ENCODE measurements around the gene DIDO1.

The DIDO1 gene

GRCh38 chr20:62906209-62906608, 20.1 kb downstream of the DIDO1 start:
- H3K4me3 ChIP-seq (ENCODE audit: low read length) = no peak overlapping the region
- no peak overlapping the region for H3K9ac ChIP-seq (ENCODE audit: low read length)
- peaks cover 64% of the 10 kb centered on the region for H3K36me3 ChIP-seq (ENCODE audit: control insufficient read depth, insufficient read depth, low read length)
- no peaks in the 10 kb centered on the region for H3K27me3 ChIP-seq (ENCODE audit: control insufficient read depth, insufficient read depth, low read length)
- H3K4me1 ChIP-seq (ENCODE audit: control insufficient read depth, insufficient read depth, low read length) = no peaks in the 10 kb centered on the region
- no peak overlapping the region for H3K27ac ChIP-seq (ENCODE audit: low read depth, low read length)

- Histone ChIP-seq H3K9ac (ENCODE audit: low read length) (no peak overlapping the region), H3K27ac (ENCODE audit: low read depth, low read length) (no peak overlapping the region), H3K36me3 (ENCODE audit: control insufficient read depth, insufficient read depth, low read length) (peaks cover 61% of the 10 kb centered on the region), H3K4me1 (ENCODE audit: control insufficient read depth, insufficient read depth, low read length) (peaks cover 2% of the 10 kb centered on the region), H3K4me3 (ENCODE audit: low read length) (no peak overlapping the region), H3K27me3 (ENCODE audit: control insufficient read depth, insufficient read depth, low read length) (no peaks in the 10 kb centered on the region)
Measured at GRCh38 chr20:62905536-62906117, 20.7 kb downstream of the DIDO1 start.

- H3K9ac ChIP-seq (ENCODE audit: low read length) = no peak overlapping the region
- no peak overlapping the region for H3K4me3 ChIP-seq (ENCODE audit: low read length)
- H3K36me3 ChIP-seq (ENCODE audit: control insufficient read depth, insufficient read depth, low read length) = peaks cover 39% of the 10 kb centered on the region
- H3K27ac ChIP-seq (ENCODE audit: low read depth, low read length) = no peak overlapping the region
- no peaks in the 10 kb centered on the region for H3K27me3 ChIP-seq (ENCODE audit: control insufficient read depth, insufficient read depth, low read length)
- peaks cover 14% of the 10 kb centered on the region for H3K4me1 ChIP-seq (ENCODE audit: control insufficient read depth, insufficient read depth, low read length)
Measured at GRCh38 chr20:62902926-62903615, 23.2 kb downstream of the DIDO1 start.

- Histone ChIP-seq H3K27me3 (ENCODE audit: control insufficient read depth, insufficient read depth, low read length) (no peaks in the 10 kb centered on the region), H3K4me3 (ENCODE audit: low read length) (no peak overlapping the region), H3K36me3 (ENCODE audit: control insufficient read depth, insufficient read depth, low read length) (peaks cover 29% of the 10 kb centered on the region), H3K4me1 (ENCODE audit: control insufficient read depth, insufficient read depth, low read length) (peaks cover 17% of the 10 kb centered on the region), H3K9ac (ENCODE audit: low read length) (no peak overlapping the region), H3K27ac (ENCODE audit: low read depth, low read length) (no peak overlapping the region)
Measured at GRCh38 chr20:62901891-62902290, 24.4 kb downstream of the DIDO1 start.

- H3K36me3 ChIP-seq (ENCODE audit: control insufficient read depth, insufficient read depth, low read length) = peaks cover 20% of the 10 kb centered on the region
- H3K4me1 ChIP-seq (ENCODE audit: control insufficient read depth, insufficient read depth, low read length) = peaks cover 17% of the 10 kb centered on the region
- no peak overlapping the region for H3K9ac ChIP-seq (ENCODE audit: low read length)
- no peaks in the 10 kb centered on the region for H3K27me3 ChIP-seq (ENCODE audit: control insufficient read depth, insufficient read depth, low read length)
- no peak overlapping the region for H3K27ac ChIP-seq (ENCODE audit: low read depth, low read length)
- H3K4me3 ChIP-seq (ENCODE audit: low read length) = no peak overlapping the region
Measured at GRCh38 chr20:62900692-62901584, 25.4 kb downstream of the DIDO1 start.

GRCh38 chr20:62900052-62900691, 26.1 kb downstream of the DIDO1 start:
- Histone ChIP-seq H3K27ac (ENCODE audit: low read depth, low read length) (no peak overlapping the region), H3K4me3 (ENCODE audit: low read length) (peak overlapping the region; percentile 30), H3K36me3 (ENCODE audit: control insufficient read depth, insufficient read depth, low read length) (peaks cover 14% of the 10 kb centered on the region)

GRCh38 chr20:62899633-62900051, 26.7 kb downstream of the DIDO1 start:
- Histone ChIP-seq H3K4me1 (ENCODE audit: control insufficient read depth, insufficient read depth, low read length) (peaks cover 17% of the 10 kb centered on the region), H3K4me3 (ENCODE audit: low read length) (peak overlapping the region; percentile 30), H3K36me3 (ENCODE audit: control insufficient read depth, insufficient read depth, low read length) (peaks cover 11% of the 10 kb centered on the region), H3K27me3 (ENCODE audit: control insufficient read depth, insufficient read depth, low read length) (no peaks in the 10 kb centered on the region), H3K9ac (ENCODE audit: low read length) (no peak overlapping the region), H3K27ac (ENCODE audit: low read depth, low read length) (no peak overlapping the region)

More at GRCh38 chr20:62900052-62900691, 26.1 kb downstream of the DIDO1 start:
- no peaks in the 10 kb centered on the region for H3K27me3 ChIP-seq (ENCODE audit: control insufficient read depth, insufficient read depth, low read length)
- peaks cover 17% of the 10 kb centered on the region for H3K4me1 ChIP-seq (ENCODE audit: control insufficient read depth, insufficient read depth, low read length)
- H3K9ac ChIP-seq (ENCODE audit: low read length) = peak overlapping the region; percentile 12

- Histone ChIP-seq H3K27ac (ENCODE audit: low read depth, low read length) (no peak overlapping the region), H3K4me3 (ENCODE audit: low read length) (no peak overlapping the region), H3K9ac (ENCODE audit: low read length) (no peak overlapping the region), H3K27me3 (ENCODE audit: control insufficient read depth, insufficient read depth, low read length) (no peaks in the 10 kb centered on the region), H3K4me1 (ENCODE audit: control insufficient read depth, insufficient read depth, low read length) (peaks cover 17% of the 10 kb centered on the region), H3K36me3 (ENCODE audit: control insufficient read depth, insufficient read depth, low read length) (peaks cover 12% of the 10 kb centered on the region)
Measured at GRCh38 chr20:62898970-62899632, 27.2 kb downstream of the DIDO1 start.

- Histone ChIP-seq H3K27me3 (ENCODE audit: control insufficient read depth, insufficient read depth, low read length) (no peaks in the 10 kb centered on the region), H3K36me3 (ENCODE audit: control insufficient read depth, insufficient read depth, low read length) (peaks cover 20% of the 10 kb centered on the region), H3K4me1 (ENCODE audit: control insufficient read depth, insufficient read depth, low read length) (peaks cover 17% of the 10 kb centered on the region), H3K27ac (ENCODE audit: low read depth, low read length) (peak overlapping the region; percentile 68), H3K4me3 (ENCODE audit: low read length) (no peak overlapping the region), H3K9ac (ENCODE audit: low read length) (no peak overlapping the region)
Measured at GRCh38 chr20:62898093-62898964, 28.0 kb downstream of the DIDO1 start.

GRCh38 chr20:62897666-62898065, 28.6 kb downstream of the DIDO1 start:
- H3K27me3 ChIP-seq (ENCODE audit: control insufficient read depth, insufficient read depth, low read length) = no peaks in the 10 kb centered on the region
- peaks cover 18% of the 10 kb centered on the region for H3K36me3 ChIP-seq (ENCODE audit: control insufficient read depth, insufficient read depth, low read length)
- no peak overlapping the region for H3K9ac ChIP-seq (ENCODE audit: low read length)
- no peak overlapping the region for H3K4me3 ChIP-seq (ENCODE audit: low read length)
- peaks cover 17% of the 10 kb centered on the region for H3K4me1 ChIP-seq (ENCODE audit: control insufficient read depth, insufficient read depth, low read length)
- peak overlapping the region; percentile 68 for H3K27ac ChIP-seq (ENCODE audit: low read depth, low read length)

- H3K36me3 ChIP-seq (ENCODE audit: control insufficient read depth, insufficient read depth, low read length) = peaks cover 28% of the 10 kb centered on the region
- H3K4me1 ChIP-seq (ENCODE audit: control insufficient read depth, insufficient read depth, low read length) = peaks cover 17% of the 10 kb centered on the region
- H3K27me3 ChIP-seq (ENCODE audit: control insufficient read depth, insufficient read depth, low read length) = no peaks in the 10 kb centered on the region
- H3K27ac ChIP-seq (ENCODE audit: low read depth, low read length) = no peak overlapping the region
- H3K4me3 ChIP-seq (ENCODE audit: low read length) = no peak overlapping the region
- no peak overlapping the region for H3K9ac ChIP-seq (ENCODE audit: low read length)
Measured at GRCh38 chr20:62896526-62896925, 29.8 kb downstream of the DIDO1 start.

Measured in rectal smooth muscle tissue (tissue), 1 donor.